HT1080 (cell line): ENCODE results near the gene SPRN. TPM values are rescaled to one million over a fixed set of nuclear protein-coding genes. Genes with fewer than 3 reads are reported as not detected.
"Not testable (repeated sequence)": the region's sequence is repeated elsewhere in the genome, so short reads cannot be mapped to it uniquely, and the experiment has no call there.

Source experiments
- DNase-seq: peaks from one replicate; pipeline ENCODE4 v3.0.0-alpha.2; 2015; ENCODE audit warnings: low read depth
- total RNA-seq: library from RNA; depleted of rRNA; stranded (reverse); fragments of >200 nt; shearing (Covaris generic); gene quantifications from 2 replicates; pipeline ENCODE4 v1.2.3, GENCODE V29; 2014

The SPRN gene
- total RNA-seq, 1 experiment from 2014 or later: not detected

DNA sequence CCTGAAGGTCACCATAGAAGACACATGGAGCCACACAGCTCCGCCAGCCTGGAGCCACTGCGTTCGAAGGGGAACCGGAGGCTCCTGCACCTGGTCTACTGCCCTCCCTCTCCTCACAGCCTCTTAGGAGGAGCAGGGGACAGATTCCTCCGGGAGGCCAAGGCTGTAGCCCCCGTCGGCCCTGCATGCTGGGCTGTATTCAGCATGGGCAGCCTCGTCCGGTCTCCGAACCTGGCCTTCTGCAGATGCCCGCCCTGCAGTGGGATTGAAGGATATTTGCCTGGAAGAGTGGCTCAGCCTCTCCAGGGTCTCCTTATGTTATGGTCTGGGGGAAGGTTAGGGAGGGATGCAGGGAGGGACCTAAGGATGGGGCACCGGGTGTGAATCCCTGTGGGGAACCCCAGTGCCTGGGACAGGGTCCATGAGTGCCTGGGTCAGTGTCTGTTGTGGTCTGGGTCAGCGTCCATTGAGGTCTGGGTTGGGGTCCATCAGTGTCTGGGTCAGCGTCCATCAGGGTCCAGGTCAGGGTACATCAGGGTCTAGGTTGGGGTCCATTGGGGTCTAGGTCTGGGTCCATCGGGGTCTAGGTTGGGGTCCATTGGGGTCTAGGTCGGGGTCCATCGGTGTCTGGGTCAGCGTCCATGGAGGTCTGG is 16.3 kb upstream of the SPRN start:
- no peak for DNase-seq

DNA sequence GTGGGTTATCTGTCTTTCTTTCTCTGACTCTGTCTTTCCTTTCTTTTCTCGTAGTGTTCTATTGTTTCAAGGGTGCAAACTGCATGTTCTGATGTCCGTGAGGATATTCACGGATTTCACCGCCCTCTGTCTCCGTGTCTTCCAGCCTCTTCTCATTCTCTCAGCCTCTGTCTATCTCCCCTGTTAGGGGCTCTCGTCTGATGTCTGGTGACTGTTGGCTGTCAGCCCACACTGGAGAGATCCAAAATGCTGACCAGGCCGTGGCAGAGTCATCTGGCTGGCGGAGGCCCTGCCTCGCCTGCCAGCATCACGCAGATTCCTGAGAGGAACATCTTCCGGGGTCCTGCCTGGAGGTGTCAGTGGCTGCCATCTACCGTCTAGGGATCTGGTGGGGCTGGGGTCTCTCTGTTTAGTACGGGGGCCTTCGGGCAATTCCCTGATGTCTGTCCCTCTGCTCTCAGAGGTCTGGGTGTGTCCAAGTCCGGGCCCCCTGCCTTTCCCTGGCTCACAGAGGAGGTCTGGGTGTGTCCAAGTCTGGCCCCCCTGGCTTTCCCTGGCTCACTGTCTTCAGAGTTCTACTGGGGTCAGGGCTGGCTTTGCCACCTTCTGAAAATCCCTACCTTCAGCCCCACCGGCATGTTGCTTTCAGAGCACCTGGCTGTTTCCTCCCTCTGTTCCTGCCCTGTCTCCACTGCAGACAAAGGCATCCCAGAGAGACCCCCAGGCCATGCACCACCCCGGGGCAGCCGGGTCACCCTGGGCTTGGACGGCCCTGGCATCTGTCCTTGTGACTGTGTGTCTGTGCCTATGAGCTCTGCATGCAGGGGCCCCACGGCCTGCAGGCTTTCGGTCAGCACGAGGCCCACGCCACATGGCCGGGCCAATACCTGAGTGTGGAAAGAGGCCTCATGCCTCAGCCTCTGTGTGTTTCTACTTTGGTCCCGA is 15.4 kb upstream of the SPRN start:
- DNase-seq: no peak

DNA sequence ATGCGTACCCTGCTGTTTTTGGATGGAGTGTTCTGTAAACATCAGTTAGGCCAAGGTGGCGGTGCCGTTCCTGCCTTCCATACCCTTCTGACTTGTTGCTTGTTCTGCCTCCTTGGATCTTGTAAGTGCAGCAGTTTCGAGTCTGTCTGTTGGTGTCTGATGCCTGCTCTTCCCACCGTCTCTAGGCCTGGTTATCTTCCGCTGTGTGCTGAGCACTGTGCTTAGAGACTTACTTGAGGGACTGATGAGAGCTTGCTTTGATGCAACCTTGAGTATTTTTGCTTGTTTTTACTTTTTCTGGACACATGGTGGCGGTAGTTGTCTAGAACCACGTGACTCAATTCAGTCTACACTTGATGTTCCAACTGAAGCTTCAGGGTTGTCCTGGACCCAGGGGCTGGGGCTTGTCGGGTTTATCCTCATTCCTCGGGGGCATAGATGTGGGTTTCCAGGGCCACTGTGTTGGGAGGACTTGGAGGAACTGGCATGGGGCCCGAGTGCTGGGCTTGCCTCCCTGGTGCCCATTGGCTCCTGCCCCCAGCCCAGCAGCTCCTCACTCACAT is 14.4 kb upstream of the SPRN start:
- DNase-seq: peak; percentile 57

DNA sequence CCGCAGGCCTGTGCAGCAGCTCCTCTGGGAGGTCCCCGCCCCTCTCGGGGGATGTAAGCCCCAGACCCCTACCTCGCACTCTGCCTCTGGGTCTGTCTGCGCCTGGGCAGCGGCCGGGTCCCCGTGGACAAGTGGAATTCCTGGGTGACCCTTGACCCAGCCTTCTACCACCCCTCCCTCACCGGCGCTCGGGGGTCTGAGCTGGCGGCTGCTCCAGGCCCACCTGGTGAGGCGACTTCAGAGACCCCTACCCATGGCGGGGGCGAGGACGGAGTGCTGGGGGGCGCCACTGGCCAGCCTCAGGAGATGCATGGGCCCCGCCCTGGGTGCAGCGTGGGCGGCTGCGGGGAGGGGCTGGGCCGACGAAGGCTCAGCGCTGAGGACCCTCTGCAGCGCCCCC is 8.4 kb upstream of the SPRN start:
- not testable (repeated sequence) for DNase-seq

DNA sequence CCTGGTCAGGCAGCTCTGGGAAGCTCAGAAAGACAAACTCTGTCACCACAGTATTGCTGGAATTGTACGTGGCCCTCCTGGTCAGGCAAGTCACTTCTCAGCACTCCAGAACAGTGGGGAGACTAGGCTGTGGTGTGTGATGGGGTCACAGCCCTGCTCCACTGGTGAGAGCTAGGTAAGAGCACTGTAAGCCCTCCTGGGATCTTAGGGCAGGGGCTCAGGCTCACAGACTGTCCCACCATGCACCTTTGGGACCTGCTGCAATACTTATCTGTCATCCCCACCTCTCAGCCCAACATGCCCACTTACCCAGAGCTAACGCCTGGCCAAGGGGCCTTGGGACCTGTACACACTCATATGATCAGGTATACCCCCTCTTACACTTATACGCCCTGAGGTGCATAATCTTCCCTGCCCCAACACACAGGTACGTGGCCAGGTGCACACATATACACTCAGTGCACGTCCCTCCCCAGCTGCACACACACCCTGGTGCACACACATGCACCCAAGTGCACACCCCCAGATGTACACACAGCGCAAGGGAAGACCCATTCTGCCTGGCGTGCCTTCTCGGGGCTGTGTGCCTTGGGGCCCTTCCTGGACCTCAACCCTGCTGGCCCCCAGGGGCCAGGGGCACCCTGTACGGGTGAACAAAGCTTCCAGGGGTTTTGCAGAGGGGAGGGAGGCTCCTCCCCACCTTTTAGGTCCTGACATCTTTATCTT is 7.6 kb upstream of the SPRN start:
- DNase-seq: not testable (repeated sequence)

DNA sequence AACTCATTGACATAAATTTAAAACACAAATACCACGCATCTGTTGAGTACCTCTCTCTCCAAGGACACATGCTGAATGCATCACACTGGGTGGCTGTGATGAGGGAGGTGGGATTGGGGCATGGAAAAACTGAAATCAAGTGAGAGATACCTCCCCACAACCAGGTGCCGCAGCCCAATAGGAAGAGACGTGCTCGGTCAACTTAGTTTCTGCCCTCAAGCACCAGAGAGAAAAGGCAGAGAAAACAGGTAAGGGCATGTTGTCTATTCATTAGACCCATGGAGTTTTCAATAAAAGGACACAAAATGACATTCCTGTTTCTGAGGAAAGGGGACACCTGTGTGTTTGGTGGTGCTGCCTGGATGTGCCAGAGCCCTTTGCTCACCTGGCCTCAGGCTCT is 5.1 kb upstream of the SPRN start:
- DNase-seq: not testable (repeated sequence)

DNA sequence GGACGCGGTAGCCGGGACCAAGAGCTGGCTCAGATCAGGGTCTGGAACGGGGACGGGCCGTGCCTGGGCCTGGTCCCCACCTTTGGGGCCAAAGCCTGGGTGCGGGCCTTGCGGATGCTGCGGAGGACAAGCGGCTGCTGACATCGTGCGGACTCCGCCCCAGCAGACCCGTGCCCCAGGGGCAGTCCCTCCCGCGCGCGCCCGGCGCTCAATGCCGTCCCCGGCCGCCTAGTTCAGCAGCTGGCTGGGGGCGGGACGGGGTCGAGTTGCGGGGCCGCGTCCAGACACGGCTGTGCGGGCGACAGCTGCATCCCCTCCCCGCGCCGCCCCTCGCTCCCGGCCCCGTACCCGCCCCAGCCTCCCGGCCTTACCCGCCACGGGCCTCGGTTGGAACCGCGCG is 323 bp downstream of the SPRN start:
- not testable (repeated sequence) for DNase-seq

DNA sequence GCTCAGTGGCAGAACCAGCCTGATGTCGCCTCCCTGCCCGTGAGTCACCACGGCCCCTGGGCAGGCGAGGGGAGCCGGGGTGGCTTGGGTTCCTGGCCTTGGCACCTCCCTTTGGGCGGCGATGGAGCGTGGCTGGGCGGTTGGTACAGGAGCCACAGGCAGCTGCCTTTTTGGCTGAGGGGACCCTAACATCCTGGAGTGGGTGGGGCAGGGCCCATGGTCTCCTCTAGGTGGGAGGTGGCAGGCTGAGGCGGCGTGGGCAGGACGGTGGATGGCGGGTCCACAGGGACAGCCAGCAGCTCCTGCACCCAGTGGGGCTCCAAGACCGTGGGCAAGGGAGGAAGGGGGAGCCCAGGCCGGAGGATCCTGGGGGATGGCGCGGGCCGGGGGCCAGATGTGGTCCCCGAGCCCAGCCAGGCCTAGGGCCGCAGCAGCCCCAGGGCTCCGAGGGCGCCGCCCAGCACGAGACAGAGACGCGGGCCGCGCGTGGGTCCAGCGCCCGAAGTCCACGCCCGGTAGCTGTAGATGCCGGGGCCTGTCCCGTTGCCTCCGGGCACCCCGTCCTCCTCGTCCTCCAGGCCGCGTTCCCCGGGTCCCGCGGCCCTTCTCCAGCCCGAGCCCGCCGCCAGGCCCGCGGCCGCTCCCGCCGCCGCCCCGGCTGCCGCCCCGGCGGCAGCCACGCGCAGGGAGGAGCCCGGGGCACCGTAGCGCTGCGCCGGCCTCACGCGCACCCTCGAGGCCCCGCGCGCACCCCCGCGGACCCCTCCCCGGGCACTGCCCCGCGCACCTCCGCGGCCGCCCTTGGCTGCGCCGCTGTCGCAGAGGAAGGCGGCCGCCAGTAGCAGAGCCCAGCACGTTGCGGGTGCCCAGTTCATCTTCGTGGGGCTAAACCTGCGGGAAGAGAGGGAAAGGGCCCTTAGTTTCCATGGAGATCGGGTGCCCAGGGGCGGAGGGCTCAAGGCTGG is 1.3 kb downstream of the SPRN start:
- no peak for DNase-seq

DNA sequence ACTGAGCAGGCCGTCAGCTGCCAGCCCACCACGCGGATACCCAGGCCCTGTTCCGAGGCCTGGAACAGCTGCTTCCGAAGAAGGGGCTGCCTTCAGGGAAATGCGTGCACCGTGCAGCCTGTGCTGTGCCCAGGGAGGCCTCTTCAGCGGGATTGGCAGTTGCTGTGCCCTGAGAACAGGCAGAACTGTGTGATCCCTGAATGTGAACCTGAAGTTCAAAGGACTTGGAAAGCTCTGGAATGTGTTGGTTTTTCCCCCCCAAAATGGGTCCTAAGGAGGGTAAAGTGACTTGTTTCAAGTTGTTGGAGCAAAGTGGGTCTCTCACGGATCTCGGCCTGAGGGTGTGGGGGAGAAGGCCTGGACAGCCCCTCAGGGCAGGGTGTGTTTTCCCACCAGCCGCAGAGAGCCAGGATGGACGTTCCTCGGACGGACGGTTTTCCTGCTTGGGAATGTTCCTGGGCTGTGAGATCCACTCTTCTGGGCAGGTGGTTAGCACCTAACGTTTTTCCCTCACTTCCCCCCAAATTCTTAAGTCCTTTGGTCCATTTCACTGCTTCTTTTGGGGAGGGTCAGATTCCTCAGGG is 2.1 kb downstream of the SPRN start:
- no peak for DNase-seq

DNA sequence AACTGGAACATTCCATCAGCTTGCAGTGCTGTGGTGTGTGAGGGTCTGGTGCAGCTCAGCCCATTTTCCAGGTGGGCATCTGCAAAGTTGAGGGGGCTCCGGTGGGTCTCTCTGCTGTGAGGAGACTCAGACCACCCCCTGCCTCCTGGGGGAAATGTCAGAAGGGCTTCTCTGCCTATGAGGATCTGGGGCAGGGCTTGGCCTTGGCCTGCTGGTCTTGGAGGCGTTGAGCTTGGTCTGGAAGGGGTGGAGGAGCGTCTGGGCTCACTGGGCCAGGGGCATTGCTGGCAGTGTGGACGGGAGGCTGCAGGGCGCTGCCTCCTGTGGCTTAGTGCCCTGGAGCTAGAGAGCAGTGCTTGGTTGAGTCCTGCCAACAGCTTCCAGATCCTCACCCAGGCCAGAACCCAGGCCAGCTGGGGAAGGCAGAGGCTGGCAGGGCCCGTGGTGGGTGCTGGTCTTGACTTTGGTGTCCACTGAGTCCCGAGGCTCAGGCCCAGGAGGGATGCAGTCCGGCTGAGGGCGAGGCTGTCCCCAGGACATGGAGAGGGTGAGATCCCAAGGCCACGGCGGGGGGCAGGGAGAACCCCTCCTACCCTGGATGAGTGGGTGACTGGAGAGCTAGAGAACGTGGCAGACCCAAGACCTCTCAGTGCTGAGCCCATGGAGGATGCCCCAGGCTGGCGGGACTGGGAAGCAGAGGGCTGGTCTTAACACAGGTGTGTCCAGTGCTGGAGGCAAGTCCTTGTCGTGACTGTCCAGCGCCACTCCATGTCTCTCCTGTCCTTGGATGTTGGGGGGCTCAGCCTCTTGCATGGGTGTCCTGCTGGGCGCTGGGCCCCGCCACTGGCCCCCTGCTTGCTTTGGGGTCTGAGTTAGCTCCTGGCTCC is 2.8 kb downstream of the SPRN start:
- DNase-seq: no peak

DNA sequence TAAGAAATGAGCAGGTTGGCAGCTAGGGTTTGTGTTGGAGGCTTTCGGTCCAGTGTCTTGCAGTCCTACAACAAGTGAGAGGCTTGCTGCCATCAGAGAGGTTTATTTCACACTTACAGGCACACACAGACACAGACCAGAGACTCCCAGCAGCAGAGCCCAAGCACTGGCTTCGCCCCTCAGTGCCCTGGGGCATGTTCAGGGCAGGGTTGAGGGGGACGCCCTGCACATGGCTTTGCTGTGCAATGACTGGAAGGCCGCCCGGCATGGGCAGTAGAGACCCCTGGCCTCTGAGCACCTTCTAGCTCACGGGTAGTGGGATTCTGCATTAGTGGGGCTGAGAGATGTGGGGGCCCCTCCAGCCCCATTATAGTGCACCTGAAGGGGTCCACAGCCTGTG is 3.8 kb downstream of the SPRN start:
- no peak for DNase-seq

DNA sequence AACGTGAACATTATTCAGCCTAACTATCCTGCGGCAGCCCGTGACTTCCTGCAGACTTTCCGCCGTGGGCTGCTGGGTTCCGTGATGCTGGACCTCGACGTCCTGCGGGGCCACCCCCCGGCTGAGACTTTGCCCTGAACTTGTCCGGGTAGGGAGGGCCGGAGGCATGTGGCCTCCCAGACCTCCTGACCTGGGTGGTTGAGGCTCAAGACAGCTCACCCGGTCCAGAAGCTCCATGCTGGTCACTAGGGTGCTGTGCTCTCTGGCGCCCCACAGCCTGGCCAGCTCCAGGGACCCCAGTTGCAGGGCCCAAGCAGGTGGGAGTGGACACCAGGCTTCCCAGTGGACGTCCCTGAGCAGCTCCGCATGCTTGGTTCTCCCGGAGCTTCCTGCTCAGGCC is 4.4 kb downstream of the SPRN start:
- no peak for DNase-seq

DNA sequence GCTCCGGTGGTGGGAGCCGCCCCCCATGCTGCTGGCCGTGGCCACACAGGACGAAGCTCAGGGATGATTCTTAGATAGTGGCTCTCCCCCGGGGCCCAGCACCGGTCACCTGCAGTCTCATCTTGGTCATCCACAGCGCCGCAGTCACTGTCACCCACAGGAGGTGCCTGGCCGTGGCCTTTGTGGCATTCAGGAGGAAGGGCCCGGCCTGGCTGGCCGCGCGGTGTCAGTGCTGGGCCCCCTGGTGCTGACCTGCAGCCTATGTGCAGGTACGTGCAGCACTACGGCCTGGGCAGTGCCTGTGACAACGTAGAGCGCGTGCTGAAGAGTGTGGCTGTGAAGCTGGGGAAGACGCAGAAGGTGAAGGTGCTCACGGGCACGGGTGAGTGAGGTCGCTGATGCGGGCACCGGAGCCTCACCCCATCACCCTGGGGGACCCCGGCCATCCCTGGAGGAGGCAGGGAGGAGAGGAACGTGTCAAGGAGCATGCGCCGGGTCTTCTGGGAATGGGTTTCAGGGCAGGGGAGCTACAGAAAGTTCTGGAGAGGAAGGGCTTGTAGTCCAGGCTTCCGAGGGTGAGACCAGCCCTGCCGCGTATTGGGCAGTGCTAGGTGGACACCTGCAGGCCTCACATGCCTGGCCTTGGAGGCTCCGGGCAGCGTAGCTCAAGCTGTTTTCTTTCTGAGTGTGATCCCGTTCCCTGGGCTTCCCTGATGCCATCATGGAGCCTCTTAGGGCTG is 5.0 kb downstream of the SPRN start:
- DNase-seq: no peak

DNA sequence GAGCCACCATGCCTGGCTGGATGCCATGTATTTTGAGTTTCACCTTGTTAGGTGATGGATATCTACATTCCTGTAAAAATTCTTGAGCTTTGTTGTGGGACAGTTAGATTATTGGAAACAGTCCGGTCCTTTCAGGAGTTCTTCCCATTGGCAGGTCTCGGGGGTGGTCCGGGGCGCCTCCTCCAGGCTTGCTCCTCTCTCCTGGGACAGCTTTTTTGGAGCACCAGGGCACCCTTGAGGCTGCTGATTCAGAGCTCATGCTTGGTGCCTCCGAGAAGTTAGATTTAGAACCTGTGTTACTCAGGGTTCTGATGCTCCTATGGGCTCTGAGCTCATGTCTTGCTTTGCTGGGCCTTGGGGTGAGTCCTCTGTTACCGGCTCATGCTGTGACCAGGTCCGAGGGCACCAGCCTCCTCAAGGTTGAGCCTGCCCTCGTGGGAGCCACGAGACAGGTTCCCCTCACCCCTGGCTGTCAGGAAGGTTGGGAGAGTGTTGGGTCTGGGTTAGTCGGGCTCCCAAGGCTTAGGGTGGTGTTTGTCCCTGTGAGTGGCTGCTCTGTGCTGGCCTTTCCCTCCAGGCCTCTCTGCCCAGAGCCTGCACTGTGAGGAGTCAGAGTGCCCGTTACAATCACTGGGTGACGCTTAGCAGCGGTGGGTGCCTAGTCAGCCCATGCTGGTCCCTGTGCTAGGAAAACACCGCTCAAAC is 6.0 kb downstream of the SPRN start:
- no peak for DNase-seq

DNA sequence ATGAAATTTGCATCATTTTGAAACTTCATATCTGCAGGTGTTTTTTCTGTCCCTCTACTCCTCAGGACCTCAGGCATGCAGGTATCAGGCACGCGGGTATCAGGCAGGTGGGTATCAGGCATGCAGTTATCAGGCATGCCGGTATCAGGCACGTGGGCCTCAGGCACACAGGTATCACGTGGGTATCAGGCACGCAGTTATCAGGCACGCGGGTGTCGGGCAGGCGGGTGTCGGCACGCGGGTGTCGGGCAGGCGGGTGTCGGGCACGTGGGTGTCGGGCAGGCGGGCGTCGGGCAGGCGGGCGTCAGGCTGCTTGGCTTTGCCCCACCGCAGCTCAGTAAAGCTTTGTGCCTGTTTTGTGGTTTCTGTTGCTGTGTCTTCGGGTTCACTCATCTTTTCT is 8.7 kb downstream of the SPRN start:
- DNase-seq: no peak

DNA sequence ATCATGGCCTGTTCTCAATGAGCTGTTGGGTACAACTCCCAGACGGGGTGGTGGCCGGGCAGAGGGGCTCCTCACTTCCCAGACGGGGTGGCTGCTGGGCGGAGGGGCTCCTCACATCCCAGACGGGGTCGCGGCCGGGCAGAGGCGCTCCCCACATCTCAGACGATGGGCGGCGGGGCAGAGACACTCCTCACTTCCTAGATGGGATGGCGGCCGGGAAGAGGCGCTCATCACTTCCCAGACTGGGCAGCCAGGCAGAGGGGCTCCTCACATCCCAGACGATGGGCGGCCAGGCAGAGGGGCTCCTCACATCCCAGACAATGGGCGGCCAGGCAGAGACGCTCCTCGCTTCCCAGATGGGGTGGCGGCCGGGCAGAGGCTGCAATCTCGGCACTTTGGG is 10.0 kb downstream of the SPRN start:
- not testable (repeated sequence) for DNase-seq

DNA sequence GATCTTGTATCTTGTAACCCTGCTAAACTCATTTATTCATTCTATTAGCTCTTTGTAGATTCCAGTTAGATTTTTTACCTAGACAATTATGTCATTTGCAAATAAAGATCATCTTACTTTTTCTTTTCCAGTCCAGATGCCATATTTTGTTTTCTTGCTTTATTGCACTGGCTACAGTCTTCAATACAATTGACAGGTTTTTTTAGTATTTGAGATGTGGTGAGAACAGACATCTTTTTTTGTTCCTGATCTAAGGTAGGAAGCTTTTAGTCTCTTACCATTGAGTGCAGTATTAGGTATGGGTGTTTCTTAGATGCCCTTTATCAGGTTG is 12.1 kb downstream of the SPRN start:
- DNase-seq: no peak
